SU-DHL-6 (cell line): ENCODE measurements around the gene SORL1.

ENCODE experiments used
- H2AFZ ChIP-seq: fragments of 200-600 bp; sonication (generic); 2 replicates; pipeline ENCODE4 v1.6.1; 2014; ENCODE audit warnings: low read depth, mild to moderate bottlenecking, moderate library complexity, mixed read lengths, antibody characterized with exemption, low read length; ENCODE audit not compliant: severe bottlenecking
- H3F3A ChIP-seq: fragments of 200-600 bp; shearing (Covaris generic); 2 replicates; pipeline ENCODE4 v1.6.0; 2016; ENCODE audit warnings: antibody characterized with exemption, mild to moderate bottlenecking; ENCODE audit not compliant: insufficient read depth
- H3K27ac ChIP-seq: fragments of 200-600 bp; sonication (generic); 2 replicates; pipeline ENCODE4 v1.5.1; 2016; ENCODE audit warnings: low read depth, mild to moderate bottlenecking, low read length, moderate library complexity, mixed read lengths
- H3K27me3 ChIP-seq: fragments of 200-600 bp; sonication (generic), shearing (Covaris generic); 2 replicates; pipeline ENCODE4 v1.6.0; 2014; ENCODE audit warnings: mild to moderate bottlenecking, low read length
- H3K36me3 ChIP-seq: fragments of 200-600 bp; sonication (generic); 2 replicates; pipeline ENCODE4 v1.6.1; 2014; ENCODE audit warnings: mild to moderate bottlenecking, low read length, mixed read lengths
- H3K4me2 ChIP-seq: fragments of 300-600, 200-600 bp; shearing (Covaris generic), sonication (generic); 2 replicates; pipeline ENCODE4 v1.6.0; 2014; ENCODE audit warnings: low read length, low read depth, mild to moderate bottlenecking; ENCODE audit not compliant: poor library complexity, severe bottlenecking
- H3K4me3 ChIP-seq: fragments of 200-600 bp; sonication (generic); 2 replicates; pipeline ENCODE4 v1.5.1; 2014; ENCODE audit warnings: antibody characterized with exemption, low read length, mild to moderate bottlenecking, mixed read lengths; ENCODE audit not compliant: insufficient read depth, poor library complexity, severe bottlenecking
- H3K79me2 ChIP-seq: fragments of 200-600 bp; sonication (generic); 2 replicates; pipeline ENCODE4 v1.6.1; 2014; ENCODE audit warnings: mild to moderate bottlenecking, low read length, moderate library complexity; ENCODE audit not compliant: insufficient read depth
- H3K9ac ChIP-seq: fragments of 200-600 bp; sonication (generic); 2 replicates; pipeline ENCODE4 v1.7.0; 2014; ENCODE audit warnings: mild to moderate bottlenecking, low read length
- H3K9me2 ChIP-seq: fragments of 200-600 bp; sonication (generic); replicated peaks from 2 replicates; pipeline ENCODE4 v1.6.1; 2014; ENCODE audit warnings: low read length; ENCODE audit not compliant: insufficient read depth
- H3K9me3 ChIP-seq: fragments of 200-600 bp; sonication (generic); 2 replicates; pipeline ENCODE4 v1.6.1; 2014; ENCODE audit warnings: low read length, mixed read lengths; ENCODE audit not compliant: insufficient read depth
- H4K20me1 ChIP-seq: fragments of 200-600 bp; sonication (generic); 2 replicates; pipeline ENCODE4 v1.6.1; 2014; ENCODE audit warnings: low read depth, mild to moderate bottlenecking, antibody characterized with exemption, low read length, moderate library complexity, mixed read lengths
- EZH2phosphoT487 ChIP-seq: fragments of 200-600 bp; sonication (generic), shearing (Covaris generic); conservative IDR thresholded peaks from 2 replicates; pipeline ENCODE4 v1.6.1; 2018; ENCODE audit warnings: mild to moderate bottlenecking, antibody characterized with exemption, low read length, moderate library complexity, mixed read lengths
- TF ChIP-seq, protein P1 (sequence below): fragments of 200-600 bp; sonication (generic); IDR thresholded peaks from one replicate; pipeline ENCODE4 v1.5.1; 2017; ENCODE audit warnings: antibody characterized with exemption, mild to moderate bottlenecking, low read length, moderate library complexity; ENCODE audit not compliant: insufficient read depth, poor library complexity, severe bottlenecking

The SORL1 gene

DNA sequence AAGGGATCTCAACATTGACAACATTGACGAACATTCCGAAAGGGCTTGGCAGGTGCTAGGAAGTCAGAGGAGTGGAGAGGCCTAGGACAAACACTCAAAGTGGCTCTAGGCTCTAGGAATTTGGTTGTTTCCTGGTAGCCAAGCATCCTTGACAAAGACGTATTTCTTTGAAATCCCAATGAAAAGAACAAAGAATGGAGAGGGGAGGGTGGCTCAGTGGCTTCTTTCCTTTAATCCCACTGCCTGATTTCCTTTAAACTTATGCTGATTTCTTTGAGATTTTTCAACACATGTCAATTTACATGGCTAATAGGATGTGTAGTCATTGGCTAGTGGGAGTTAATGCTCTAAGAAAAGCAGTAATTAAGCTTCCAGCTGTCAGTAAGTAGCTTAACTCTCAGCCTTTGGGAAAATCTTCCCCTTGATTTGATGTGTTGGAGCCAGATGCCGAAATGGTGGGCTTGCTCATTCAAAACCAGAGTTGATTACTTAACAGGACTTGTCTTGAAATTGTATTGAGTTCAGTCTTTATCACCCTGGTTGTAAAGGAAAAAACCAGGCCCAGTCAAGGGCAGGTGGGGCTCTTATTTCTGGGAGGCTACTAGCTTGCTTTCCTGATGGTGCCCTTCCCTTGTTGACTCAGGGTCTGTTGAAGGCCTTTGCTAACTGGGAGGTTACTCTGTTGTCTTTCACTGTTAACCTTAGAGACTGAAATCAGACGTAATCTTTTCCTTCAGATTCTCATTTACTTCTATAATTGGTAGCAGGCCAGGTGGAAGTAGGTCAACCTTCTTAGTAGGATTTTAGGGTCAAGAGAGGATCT is 45.3 kb downstream of the SORL1 start:
- Histone ChIP-seq H3K9me3 (no peaks in the 10 kb centered on the region), H3K4me2 (no peak overlapping the region), H3K36me3 (peaks cover 72% of the 10 kb centered on the region), H3K27me3 (no peaks in the 10 kb centered on the region), H3K4me3 (no peak overlapping the region), H2AFZ (no peak overlapping the region), H3K9ac (no peak overlapping the region), H3K79me2 (peaks cover 88% of the 10 kb centered on the region), H3K27ac (peak overlapping the region; percentile 26), H4K20me1 (no peaks in the 10 kb centered on the region), H3K9me2 (no peaks in the 10 kb centered on the region), H3F3A (peaks cover 52% of the 10 kb centered on the region)
- TF ChIP-seq EZH2phosphoT487: no peak

DNA sequence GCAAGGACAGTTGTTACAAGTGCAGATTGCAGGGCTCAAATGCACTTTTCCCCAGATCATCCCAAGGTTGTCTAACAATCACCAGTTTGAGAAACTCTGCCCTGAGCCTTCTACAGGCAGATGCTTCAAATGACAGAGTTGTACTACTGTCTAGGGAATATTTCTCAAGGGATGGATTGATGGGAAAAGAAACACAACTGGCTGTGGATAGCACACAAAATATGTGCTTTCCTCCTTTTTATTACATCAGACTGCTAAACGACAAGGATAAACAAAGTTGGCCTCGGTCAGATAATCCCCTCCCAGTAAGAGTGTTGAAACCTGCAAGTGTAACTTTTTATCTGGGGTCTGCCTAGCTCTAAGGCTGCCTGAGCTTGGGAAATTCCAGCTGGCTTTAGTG is 47.3 kb downstream of the SORL1 start:
- no peak overlapping the region for H3K9ac ChIP-seq
- no peak overlapping the region for H3K27ac ChIP-seq
- H2AFZ ChIP-seq: no peak overlapping the region
- H3K79me2 ChIP-seq: peaks cover 95% of the 10 kb centered on the region
- no peaks in the 10 kb centered on the region for H4K20me1 ChIP-seq
- no peaks in the 10 kb centered on the region for H3K27me3 ChIP-seq
- H3F3A ChIP-seq: peaks cover 39% of the 10 kb centered on the region
- H3K4me2 ChIP-seq: no peak overlapping the region
- H3K36me3 ChIP-seq: peaks cover 80% of the 10 kb centered on the region
- TF ChIP-seq EZH2phosphoT487: no peak
- TF ChIP-seq, protein P1, sequence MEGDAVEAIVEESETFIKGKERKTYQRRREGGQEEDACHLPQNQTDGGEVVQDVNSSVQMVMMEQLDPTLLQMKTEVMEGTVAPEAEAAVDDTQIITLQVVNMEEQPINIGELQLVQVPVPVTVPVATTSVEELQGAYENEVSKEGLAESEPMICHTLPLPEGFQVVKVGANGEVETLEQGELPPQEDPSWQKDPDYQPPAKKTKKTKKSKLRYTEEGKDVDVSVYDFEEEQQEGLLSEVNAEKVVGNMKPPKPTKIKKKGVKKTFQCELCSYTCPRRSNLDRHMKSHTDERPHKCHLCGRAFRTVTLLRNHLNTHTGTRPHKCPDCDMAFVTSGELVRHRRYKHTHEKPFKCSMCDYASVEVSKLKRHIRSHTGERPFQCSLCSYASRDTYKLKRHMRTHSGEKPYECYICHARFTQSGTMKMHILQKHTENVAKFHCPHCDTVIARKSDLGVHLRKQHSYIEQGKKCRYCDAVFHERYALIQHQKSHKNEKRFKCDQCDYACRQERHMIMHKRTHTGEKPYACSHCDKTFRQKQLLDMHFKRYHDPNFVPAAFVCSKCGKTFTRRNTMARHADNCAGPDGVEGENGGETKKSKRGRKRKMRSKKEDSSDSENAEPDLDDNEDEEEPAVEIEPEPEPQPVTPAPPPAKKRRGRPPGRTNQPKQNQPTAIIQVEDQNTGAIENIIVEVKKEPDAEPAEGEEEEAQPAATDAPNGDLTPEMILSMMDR: no peak
- H3K9me2 ChIP-seq: no peaks in the 10 kb centered on the region
- H3K9me3 ChIP-seq: no peaks in the 10 kb centered on the region
- H3K4me3 ChIP-seq: no peak overlapping the region

DNA sequence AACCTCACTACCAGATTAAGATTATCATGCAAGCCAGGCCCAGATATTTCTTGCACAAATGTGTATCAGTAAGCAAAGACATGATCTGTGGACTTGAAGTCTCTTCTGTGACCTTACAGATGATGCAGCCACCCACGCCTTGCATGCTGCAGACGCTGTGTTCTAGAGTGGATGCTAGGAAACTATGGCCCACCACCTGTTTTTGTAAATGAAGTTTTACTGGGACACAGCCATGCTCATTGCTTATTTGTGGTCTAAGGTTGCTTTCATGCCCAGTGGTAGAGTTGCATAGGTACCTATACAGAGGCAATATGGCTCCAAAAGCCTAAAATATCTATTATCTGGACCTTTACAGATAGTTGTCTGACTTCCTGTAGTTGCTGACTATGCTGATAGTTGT is 48.2 kb downstream of the SORL1 start:
- no peaks in the 10 kb centered on the region for H3K9me3 ChIP-seq
- peaks cover 86% of the 10 kb centered on the region for H3K36me3 ChIP-seq
- H3K4me2 ChIP-seq: no peak overlapping the region
- H3K27me3 ChIP-seq: no peaks in the 10 kb centered on the region
- H3F3A ChIP-seq: peaks cover 45% of the 10 kb centered on the region
- no peak overlapping the region for H3K27ac ChIP-seq
- peaks cover 95% of the 10 kb centered on the region for H3K79me2 ChIP-seq
- H3K4me3 ChIP-seq: no peak overlapping the region
- TF ChIP-seq, protein P1: no peak
- no peak for TF ChIP-seq EZH2phosphoT487
- H4K20me1 ChIP-seq: no peaks in the 10 kb centered on the region; the same call in 1 of the 2 replicates
- no peak overlapping the region for H3K9ac ChIP-seq
- no peak overlapping the region for H2AFZ ChIP-seq
- no peaks in the 10 kb centered on the region for H3K9me2 ChIP-seq

DNA sequence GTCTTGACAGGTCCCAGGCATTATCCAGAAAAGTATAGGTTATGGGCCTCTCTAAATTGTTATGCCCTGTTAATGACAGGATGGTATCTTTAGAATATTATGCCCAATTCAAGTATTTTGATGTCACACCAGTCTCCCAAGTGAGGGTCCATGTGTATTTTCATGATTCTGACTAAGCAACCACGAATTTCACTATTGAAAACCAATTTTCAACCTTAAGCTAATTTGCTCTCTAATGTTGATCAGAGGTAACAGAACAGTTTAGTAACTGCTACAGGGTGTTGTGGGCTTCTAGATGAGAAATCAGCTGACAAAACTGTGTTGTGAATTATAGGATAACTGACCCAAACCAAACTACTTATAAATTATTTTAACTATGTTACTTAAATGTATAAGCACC is 48.6 kb downstream of the SORL1 start:
- Histone ChIP-seq H3K27ac (no peak overlapping the region), H3K4me2 (no peak overlapping the region), H3K9ac (no peak overlapping the region), H2AFZ (no peak overlapping the region), H3K36me3 (peaks cover 86% of the 10 kb centered on the region), H3K79me2 (peaks cover 95% of the 10 kb centered on the region), H3F3A (peaks cover 46% of the 10 kb centered on the region), H3K4me3 (no peak overlapping the region), H3K27me3 (no peaks in the 10 kb centered on the region), H4K20me1 (peaks cover 4% of the 10 kb centered on the region; the same call in 1 of the 2 replicates), H3K9me2 (no peaks in the 10 kb centered on the region), H3K9me3 (no peaks in the 10 kb centered on the region)
- TF ChIP-seq, protein P1: no peak
- no peak for TF ChIP-seq EZH2phosphoT487
